ENCODE data around the gene DNTTIP2. TPM values are rescaled to one million over a fixed set of nuclear protein-coding genes. Genes with fewer than 3 reads are reported as not detected.
"Not testable (repeated sequence)": the region's sequence is repeated elsewhere in the genome, so short reads cannot be mapped to it uniquely, and the experiment has no call there.

DNTTIP2 gene
- total RNA-seq, 1 donor from 2014 or later = 85.4 TPM

DNA sequence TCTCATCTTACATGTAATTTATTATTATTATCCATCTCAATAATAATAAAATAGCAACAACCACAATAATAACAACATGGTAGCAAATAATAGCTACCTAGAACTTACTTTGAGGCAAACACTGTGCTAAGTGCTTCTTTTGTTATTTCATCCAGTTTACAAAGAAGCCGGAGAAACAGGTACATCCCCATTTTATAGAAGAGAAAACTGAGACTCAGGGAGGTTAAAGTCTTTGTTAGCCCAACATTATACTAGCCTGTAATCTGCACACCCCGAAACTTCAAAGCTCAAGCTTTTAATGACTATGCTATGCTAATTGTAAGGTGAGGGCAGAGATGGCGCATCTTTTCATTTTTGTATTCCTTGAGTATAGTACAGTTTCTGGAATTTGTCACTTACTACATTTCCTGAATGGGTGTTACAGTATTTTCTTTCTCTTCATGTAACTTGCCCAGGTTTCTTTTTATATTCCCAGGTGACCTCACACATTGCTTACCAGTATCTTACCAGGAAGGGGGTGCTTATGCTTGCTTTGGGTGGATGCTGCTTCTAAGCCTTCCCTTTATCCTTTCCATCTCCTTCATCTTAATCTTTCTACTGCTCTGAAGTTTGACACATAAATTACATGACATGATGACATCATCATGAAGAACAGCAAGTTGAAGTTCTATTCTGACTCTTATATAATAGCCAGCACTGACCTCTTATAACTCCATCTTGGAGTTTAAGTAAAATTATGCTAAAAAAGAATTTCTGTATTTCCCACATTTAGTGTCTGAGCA, 21.9 kb upstream of the DNTTIP2 start:
- H3K9me3 Mint-ChIP-seq = no peaks in the 10 kb centered on the region
- H3K27ac Mint-ChIP-seq = peak overlapping the region; percentile 39
- intact Hi-C loops (cut with micrococcal nuclease) = loop anchor here (10.0 kb wide), 1 partner anchor 514 kb away; the partner anchor contains the start of gene ABCD3
- H3K27me3 Mint-ChIP-seq = no peaks in the 10 kb centered on the region
- H3K36me3 Mint-ChIP-seq (ENCODE audit: low read depth) = peaks cover 21% of the 10 kb centered on the region
- peak; percentile 28 for DNase-seq
- peaks cover 15% of the 10 kb centered on the region for H3K4me1 Mint-ChIP-seq
- no peak overlapping the region for H3K4me3 Mint-ChIP-seq

DNA sequence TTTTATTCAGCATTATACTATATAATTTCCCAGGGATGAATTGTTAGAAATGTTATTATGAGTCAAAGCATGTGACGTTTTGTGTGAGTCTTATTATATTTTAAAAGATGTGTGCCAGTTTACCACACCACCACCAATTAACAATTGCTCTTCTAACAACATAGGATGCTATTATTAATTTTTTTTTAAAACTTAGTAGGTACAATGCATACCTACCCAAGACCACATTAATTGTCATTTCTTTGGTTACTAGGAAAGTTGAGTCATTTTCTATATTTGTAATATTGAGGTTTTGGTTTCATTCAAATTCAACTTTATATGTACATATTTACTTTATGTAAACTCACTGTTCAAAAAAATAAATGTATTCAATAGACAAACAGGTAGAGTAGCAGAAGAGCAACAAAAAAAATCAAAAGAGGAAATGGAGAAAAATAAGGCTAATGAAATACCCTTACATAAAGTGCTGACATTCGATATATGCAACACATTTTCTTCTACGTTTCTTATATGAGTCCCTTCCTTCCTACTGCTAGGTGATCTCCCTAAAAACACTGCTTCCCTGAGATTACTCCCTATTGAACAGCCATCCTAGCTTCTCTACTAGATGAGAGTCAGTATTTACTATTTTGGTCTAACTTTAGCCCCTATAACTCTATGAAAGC, 20.7 kb upstream of the DNTTIP2 start:
- H3K9me3 Mint-ChIP-seq = no peaks in the 10 kb centered on the region
- peaks cover 23% of the 10 kb centered on the region for H3K36me3 Mint-ChIP-seq (ENCODE audit: low read depth)
- no peaks in the 10 kb centered on the region for H3K27me3 Mint-ChIP-seq
- intact Hi-C loops (cut with micrococcal nuclease) = loop anchor here (10.0 kb wide), 1 partner anchor 515 kb away; the partner anchor contains the start of gene ABCD3
- H3K4me3 Mint-ChIP-seq = no peak overlapping the region
- H3K27ac Mint-ChIP-seq = no peak overlapping the region
- no peak for DNase-seq
- H3K4me1 Mint-ChIP-seq = peaks cover 9% of the 10 kb centered on the region

DNA sequence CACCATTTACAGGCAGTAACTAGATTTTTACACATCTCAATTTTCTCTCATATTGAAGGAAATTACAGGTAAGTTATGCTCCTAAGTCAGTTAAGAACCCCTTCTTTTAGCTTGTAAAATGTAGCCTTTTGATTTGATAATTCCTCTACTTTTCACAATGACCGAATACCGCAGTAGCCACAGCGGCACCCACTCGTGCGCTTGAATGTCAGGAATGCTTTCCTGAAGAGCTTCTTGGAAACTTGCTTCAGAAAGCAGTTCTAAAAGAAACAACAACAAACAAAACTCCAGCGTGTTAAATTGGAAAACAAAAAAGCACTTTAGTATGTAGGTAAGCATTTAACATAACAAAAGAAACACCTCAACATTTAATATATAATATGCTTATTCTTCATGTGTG, 9.9 kb upstream of the DNTTIP2 start:
- H3K9me3 Mint-ChIP-seq = no peaks in the 10 kb centered on the region
- H3K27me3 Mint-ChIP-seq = no peaks in the 10 kb centered on the region
- H3K36me3 Mint-ChIP-seq (ENCODE audit: low read depth) = peaks cover 13% of the 10 kb centered on the region
- intact Hi-C loops (cut with micrococcal nuclease) = no loop called here
- DNase-seq = peak; percentile 22
- no peak overlapping the region for H3K4me3 Mint-ChIP-seq
- H3K27ac Mint-ChIP-seq = no peak overlapping the region
- H3K4me1 Mint-ChIP-seq = no peaks in the 10 kb centered on the region

DNA sequence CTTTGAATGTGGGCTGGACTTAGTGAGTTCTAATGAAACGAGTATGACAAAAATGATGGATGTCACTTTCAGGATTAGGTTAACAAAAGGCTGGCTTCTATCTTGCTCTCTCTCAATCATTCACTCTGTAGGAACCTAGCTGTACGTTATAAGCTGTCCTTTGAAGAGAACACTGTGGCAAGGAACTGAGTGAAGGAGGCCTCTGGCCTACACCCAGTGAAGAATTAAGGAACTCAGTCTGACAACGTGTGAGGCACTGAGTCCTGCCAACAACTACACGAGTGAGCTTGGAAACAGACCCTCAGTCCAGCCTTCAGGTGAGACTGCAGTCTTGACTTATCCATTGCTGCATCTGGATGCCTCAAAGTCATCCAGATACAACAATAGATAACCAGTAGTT, 3.3 kb upstream of the DNTTIP2 start:
- H3K27ac Mint-ChIP-seq = no peak overlapping the region
- peaks cover 14% of the 10 kb centered on the region for H3K4me1 Mint-ChIP-seq
- intact Hi-C loops (cut with micrococcal nuclease) = no loop called here
- no peaks in the 10 kb centered on the region for H3K27me3 Mint-ChIP-seq
- peaks cover 13% of the 10 kb centered on the region for H3K36me3 Mint-ChIP-seq (ENCODE audit: low read depth)
- no peaks in the 10 kb centered on the region for H3K9me3 Mint-ChIP-seq
- H3K4me3 Mint-ChIP-seq = no peak overlapping the region
- DNase-seq = peak; percentile 52

DNA sequence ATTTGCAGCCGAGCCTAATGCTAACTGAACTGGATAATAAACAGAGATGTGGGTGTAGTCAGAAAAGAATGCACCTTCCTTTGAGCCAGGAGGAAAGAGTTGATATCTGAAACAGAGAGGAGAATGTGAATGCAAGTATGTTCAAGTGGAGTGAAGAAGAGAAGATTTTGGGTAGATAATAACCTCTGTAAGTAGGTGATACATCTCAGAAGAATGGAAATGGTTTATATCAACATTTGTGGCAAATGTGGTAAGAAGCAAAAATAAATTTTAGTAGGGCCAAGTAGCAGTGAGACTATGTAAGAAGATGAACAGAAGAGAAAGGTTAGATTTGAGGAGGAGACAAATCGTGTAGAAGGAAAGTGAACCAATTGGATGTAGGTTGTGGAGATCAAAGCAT, 1.7 kb upstream of the DNTTIP2 start:
- Mint-ChIP-seq H3K27ac (no peak overlapping the region), H3K4me3 (no peak overlapping the region), H3K27me3 (no peaks in the 10 kb centered on the region), H3K36me3 (ENCODE audit: low read depth) (peaks cover 25% of the 10 kb centered on the region), H3K9me3 (no peaks in the 10 kb centered on the region), H3K4me1 (peaks cover 26% of the 10 kb centered on the region)
- no peak for DNase-seq
- intact Hi-C loops (cut with micrococcal nuclease) = no loop called here

DNA sequence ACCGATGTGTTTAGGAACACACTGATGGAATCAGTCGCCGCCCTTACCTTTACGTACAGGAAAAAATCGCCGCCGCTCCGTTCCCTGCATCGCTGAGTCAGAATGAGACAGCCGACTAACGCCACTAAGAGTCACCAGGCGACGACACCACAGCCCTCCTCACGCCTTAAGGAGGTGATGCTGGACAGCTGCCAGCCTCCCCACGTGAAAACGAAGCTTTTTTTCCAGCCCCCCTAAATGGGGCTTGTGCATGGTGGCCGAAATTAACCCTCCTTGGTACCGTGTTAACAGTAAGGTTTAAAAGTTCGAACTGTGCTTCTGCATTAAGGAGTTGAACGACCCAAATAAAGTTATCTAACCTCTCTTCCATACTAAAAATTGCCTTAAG, 511 bp downstream of the DNTTIP2 start:
- Mint-ChIP-seq H3K27me3 (no peaks in the 10 kb centered on the region), H3K4me3 (peak overlapping the region; percentile 93), H3K9me3 (no peaks in the 10 kb centered on the region), H3K36me3 (ENCODE audit: low read depth) (peaks cover 43% of the 10 kb centered on the region), H3K4me1 (peaks cover 35% of the 10 kb centered on the region), H3K27ac (peak overlapping the region; percentile 97)
- DNase-seq = peak; percentile 85
- intact Hi-C loops (cut with micrococcal nuclease) = loop anchor here (10.0 kb wide), 2 partner anchors 534 to 694 kb away; partner anchors contain the start of genes CCDC18, DR1 and TMED5

DNA sequence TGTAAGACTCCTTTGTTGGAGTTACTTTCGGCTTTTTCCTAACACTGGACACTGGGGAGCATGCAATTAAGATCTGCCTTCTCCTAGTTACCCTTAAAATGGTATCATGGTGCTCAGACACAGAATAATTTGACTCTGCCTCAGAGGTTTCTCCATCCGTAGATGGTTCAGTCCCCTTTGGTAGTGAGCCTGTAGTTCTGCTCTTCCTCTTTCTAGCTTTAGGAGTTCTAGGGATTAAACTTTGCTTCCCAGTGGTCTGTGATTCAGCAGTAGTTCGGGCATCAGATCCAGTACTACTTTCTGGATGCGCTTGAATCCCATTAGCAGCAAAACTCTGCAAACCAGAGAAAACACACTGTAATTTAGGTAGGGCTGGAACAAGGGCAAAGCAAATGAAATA, 1.5 kb downstream of the DNTTIP2 start:
- DNase-seq = no peak
- peaks cover 43% of the 10 kb centered on the region for H3K36me3 Mint-ChIP-seq (ENCODE audit: low read depth)
- no peaks in the 10 kb centered on the region for H3K27me3 Mint-ChIP-seq
- peak overlapping the region; percentile 93 for H3K4me3 Mint-ChIP-seq
- no peaks in the 10 kb centered on the region for H3K9me3 Mint-ChIP-seq
- peak overlapping the region; percentile 45 for H3K27ac Mint-ChIP-seq
- intact Hi-C loops (cut with micrococcal nuclease) = loop anchor here (10.0 kb wide), 2 partner anchors 533 to 693 kb away; partner anchors contain the start of genes CCDC18, DR1 and TMED5
- peaks cover 33% of the 10 kb centered on the region for H3K4me1 Mint-ChIP-seq

DNA sequence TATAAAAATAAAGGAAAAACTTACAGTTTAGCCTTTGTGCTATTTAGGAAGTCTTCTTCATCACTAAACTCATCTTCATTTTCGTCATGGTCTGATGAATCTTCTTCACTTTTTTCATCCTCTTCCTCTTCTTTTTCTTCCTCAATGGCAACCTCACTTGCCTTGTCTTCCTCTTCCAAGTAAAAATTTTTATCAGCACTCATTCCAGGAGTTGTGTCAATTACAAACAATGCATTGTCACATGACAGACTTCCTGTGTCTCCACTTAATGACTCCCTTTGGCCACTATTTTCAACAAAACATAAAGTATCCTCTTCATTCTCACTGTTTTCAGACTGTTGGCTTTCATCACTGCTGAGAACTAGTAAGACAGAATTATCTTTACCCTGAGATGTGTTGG, 2.8 kb downstream of the DNTTIP2 start:
- H3K27me3 Mint-ChIP-seq = no peaks in the 10 kb centered on the region
- intact Hi-C loops (cut with micrococcal nuclease) = loop anchor here (10.0 kb wide), 2 partner anchors 531 to 691 kb away; partner anchors contain the start of genes CCDC18, DR1 and TMED5
- peaks cover 33% of the 10 kb centered on the region for H3K4me1 Mint-ChIP-seq
- no peak for DNase-seq
- H3K27ac Mint-ChIP-seq = peak overlapping the region; percentile 0
- no peaks in the 10 kb centered on the region for H3K9me3 Mint-ChIP-seq
- peaks cover 55% of the 10 kb centered on the region for H3K36me3 Mint-ChIP-seq (ENCODE audit: low read depth)
- H3K4me3 Mint-ChIP-seq = peak overlapping the region; percentile 93

DNA sequence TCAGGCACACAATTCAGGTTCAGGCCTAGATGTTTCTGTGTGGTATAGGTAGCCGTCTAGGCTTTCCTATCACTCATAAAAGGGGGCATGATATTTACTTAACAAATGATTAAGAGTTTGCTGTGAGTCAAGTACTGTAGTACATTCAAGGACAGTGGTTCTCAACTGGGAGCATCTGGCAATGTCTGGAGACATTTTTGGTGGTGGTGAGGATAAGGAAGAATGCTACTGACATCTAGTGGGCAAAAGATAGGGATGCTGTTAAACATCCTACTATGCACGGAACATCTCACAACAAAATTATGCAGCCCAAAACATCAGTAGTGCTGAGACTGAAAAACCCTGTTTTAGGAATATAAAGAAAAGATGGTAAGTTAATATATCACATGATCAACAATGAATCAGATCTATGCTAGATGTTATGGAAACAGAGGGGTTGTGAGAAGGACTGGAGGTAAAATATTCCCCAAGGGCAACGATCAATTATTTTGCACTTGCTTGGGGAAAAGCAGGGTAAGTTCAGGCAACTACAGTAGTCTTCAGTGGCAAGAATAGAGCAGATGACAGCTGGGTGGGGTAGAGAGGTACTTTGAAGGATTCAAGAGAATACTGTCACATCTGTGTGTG, 4.9 kb downstream of the DNTTIP2 start:
- Mint-ChIP-seq H3K4me3 (no peak overlapping the region), H3K36me3 (ENCODE audit: low read depth) (peaks cover 69% of the 10 kb centered on the region), H3K9me3 (no peaks in the 10 kb centered on the region), H3K4me1 (peaks cover 26% of the 10 kb centered on the region), H3K27ac (no peak overlapping the region), H3K27me3 (no peaks in the 10 kb centered on the region)
- DNase-seq = peak; percentile 66
- intact Hi-C loops (cut with micrococcal nuclease) = loop anchor here (1.0 to 10.0 kb wide), 4 partner anchors 28 to 689 kb away; partner anchors contain the start of genes CCDC18, DR1 and TMED5

DNA sequence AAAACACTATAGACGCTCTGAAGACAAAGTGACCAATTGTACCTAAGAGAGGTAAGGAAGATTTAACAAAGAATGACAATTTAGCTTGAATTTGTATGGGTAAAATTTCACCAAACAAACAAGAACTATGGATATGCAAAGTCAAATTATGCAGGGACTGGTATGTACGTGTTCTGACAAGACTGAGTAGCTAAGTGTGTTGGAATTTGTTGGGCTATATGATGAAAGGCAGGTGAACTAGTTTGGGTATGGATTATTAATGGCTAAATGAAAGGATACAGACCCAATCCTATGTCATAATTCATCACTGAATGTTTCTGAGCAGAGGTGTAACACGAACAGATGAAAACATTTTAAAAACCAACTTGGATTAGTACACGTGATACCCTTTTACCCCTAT, 7.6 kb downstream of the DNTTIP2 start:
- Mint-ChIP-seq H3K36me3 (ENCODE audit: low read depth) (peaks cover 69% of the 10 kb centered on the region), H3K27ac (no peak overlapping the region), H3K27me3 (no peaks in the 10 kb centered on the region), H3K9me3 (no peaks in the 10 kb centered on the region), H3K4me3 (no peak overlapping the region), H3K4me1 (peaks cover 11% of the 10 kb centered on the region)
- intact Hi-C loops (cut with micrococcal nuclease) = loop anchor here (10.0 kb wide), 2 partner anchors 527 to 687 kb away; partner anchors contain the start of genes CCDC18, DR1 and TMED5
- peak; percentile 24 for DNase-seq

DNA sequence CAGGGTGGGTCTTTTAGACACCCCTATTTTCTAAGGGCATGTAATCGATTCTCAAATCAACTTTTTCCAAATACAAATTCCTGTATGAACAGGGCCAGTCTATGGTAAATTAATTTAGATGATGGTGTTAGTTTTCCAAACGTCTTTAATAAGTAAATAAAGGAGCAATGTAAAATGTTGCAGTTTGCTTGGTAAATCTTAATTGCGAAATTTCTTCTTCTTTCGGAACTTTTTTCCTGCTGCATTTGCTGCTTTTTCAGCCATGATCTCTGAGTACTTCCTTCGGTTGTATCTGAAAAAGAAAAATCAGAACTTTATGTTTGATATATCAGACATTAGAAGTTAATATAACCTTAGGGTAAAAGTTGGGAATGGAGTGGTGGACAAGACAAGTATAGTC, 9.4 kb downstream of the DNTTIP2 start:
- no peaks in the 10 kb centered on the region for H3K9me3 Mint-ChIP-seq
- H3K4me3 Mint-ChIP-seq = no peak overlapping the region
- H3K4me1 Mint-ChIP-seq = peaks cover 6% of the 10 kb centered on the region
- peaks cover 62% of the 10 kb centered on the region for H3K36me3 Mint-ChIP-seq (ENCODE audit: low read depth)
- no peaks in the 10 kb centered on the region for H3K27me3 Mint-ChIP-seq
- no peak for DNase-seq
- H3K27ac Mint-ChIP-seq = no peak overlapping the region
- intact Hi-C loops (cut with micrococcal nuclease) = loop anchor here (10.0 kb wide), 2 partner anchors 525 to 685 kb away; partner anchors contain the start of genes CCDC18, DR1 and TMED5

DNA sequence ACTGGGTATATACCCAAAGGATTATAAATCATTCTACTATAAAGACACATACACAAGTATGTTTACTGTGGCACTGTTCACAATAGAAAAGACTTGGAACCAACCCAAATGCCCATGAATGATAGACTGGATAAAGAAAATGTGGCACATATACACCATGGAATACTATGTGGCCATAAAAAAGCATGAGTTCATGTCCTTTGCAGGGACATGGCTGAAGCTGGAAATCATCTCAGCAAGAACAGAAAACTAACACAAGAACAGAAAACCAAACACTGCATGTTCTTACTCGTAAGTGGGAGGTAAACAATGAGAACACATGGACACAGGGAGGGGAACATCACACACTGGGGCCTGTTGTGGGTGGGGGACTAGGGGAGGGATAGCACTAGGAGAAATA, 10.5 kb downstream of the DNTTIP2 start:
- H3K36me3 Mint-ChIP-seq (ENCODE audit: low read depth) = peaks cover 52% of the 10 kb centered on the region
- H3K4me3 Mint-ChIP-seq; H3K9me3 Mint-ChIP-seq; intact Hi-C loops (cut with micrococcal nuclease); H3K4me1 Mint-ChIP-seq; DNase-seq; H3K27me3 Mint-ChIP-seq: not testable (repeated sequence)
- peak overlapping the region; percentile 26 for H3K27ac Mint-ChIP-seq

DNA sequence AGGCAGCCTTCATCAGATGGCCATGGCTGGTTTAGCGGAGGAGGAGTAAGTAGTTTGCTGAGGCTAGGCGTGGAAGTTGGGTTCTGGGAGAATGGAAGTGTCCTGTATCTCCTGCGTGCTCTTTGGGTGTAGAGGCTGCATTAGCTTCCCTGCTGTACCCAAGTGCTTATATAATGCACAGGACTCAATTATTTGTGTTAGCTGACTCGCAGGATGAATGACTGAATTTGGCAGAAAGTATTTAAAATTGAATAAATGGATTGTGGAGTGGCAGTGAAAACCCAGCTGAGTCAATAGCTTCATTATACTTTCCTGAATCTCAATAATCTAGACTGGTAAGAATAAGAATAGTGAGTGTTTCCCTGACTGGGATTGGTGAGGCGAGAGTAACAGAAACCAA, 13.8 kb downstream of the DNTTIP2 start:
- Mint-ChIP-seq H3K9me3 (no peaks in the 10 kb centered on the region), H3K27ac (no peak overlapping the region), H3K4me1 (no peaks in the 10 kb centered on the region), H3K36me3 (ENCODE audit: low read depth) (peaks cover 30% of the 10 kb centered on the region), H3K27me3 (peaks cover 13% of the 10 kb centered on the region), H3K4me3 (no peak overlapping the region)
- intact Hi-C loops (cut with micrococcal nuclease) = no loop called here
- no peak for DNase-seq
